IPS-15b (cell line): ENCODE results near the gene CEP112.

Experiments used
- H3K27me3 ChIP-seq: one replicate; pipeline ENCODE4 v1.6.1; 2013; ENCODE audit warnings: low read length; ENCODE audit not compliant: control insufficient read depth, insufficient read depth
- H3K36me3 ChIP-seq: one replicate; pipeline ENCODE4 v1.6.1; 2013; ENCODE audit warnings: low read length; ENCODE audit not compliant: control insufficient read depth, insufficient read depth
- H3K4me1 ChIP-seq: one replicate; pipeline ENCODE4 v1.6.1; 2013; ENCODE audit warnings: mild to moderate bottlenecking, low read length; ENCODE audit not compliant: control insufficient read depth, insufficient read depth
- H3K4me3 ChIP-seq: one replicate; pipeline ENCODE4 v1.5.1; 2013; ENCODE audit warnings: low read depth, low read length
- H3K9ac ChIP-seq: one replicate; pipeline ENCODE4 v1.6.1; 2013; ENCODE audit warnings: low read depth, mild to moderate bottlenecking, low read length
- H3K9me3 ChIP-seq: one replicate; pipeline ENCODE4 v1.6.1; 2013; ENCODE audit warnings: mild to moderate bottlenecking, low read length; ENCODE audit not compliant: control insufficient read depth, insufficient read depth

The CEP112 gene

GRCh38 chr17:65662196-65662595, 529.7 kb downstream of the CEP112 start:
- Histone ChIP-seq H3K9ac (no peak overlapping the region), H3K27me3 (no peaks in the 10 kb centered on the region), H3K4me1 (no peaks in the 10 kb centered on the region), H3K9me3 (no peaks in the 10 kb centered on the region), H3K36me3 (no peaks in the 10 kb centered on the region), H3K4me3 (no peak overlapping the region)

GRCh38 chr17:65660947-65661346, 531.0 kb downstream of the CEP112 start:
- H3K9ac ChIP-seq: no peak overlapping the region
- no peaks in the 10 kb centered on the region for H3K4me1 ChIP-seq
- no peaks in the 10 kb centered on the region for H3K27me3 ChIP-seq
- H3K9me3 ChIP-seq: no peaks in the 10 kb centered on the region
- no peaks in the 10 kb centered on the region for H3K36me3 ChIP-seq
- H3K4me3 ChIP-seq: no peak overlapping the region

- H3K36me3 ChIP-seq: no peaks in the 10 kb centered on the region
- no peaks in the 10 kb centered on the region for H3K27me3 ChIP-seq
- H3K4me3 ChIP-seq: no peak overlapping the region
- H3K9me3 ChIP-seq: no peaks in the 10 kb centered on the region
- H3K4me1 ChIP-seq: no peaks in the 10 kb centered on the region
- H3K9ac ChIP-seq: no peak overlapping the region
Observed at GRCh38 chr17:65660078-65660477, 531.9 kb downstream of the CEP112 start.

GRCh38 chr17:65659512-65659911, 532.4 kb downstream of the CEP112 start:
- Histone ChIP-seq H3K4me3 (no peak overlapping the region), H3K9me3 (no peaks in the 10 kb centered on the region), H3K27me3 (no peaks in the 10 kb centered on the region), H3K36me3 (no peaks in the 10 kb centered on the region), H3K4me1 (no peaks in the 10 kb centered on the region), H3K9ac (no peak overlapping the region)

- H3K9me3 ChIP-seq: no peaks in the 10 kb centered on the region
- H3K36me3 ChIP-seq: no peaks in the 10 kb centered on the region
- H3K9ac ChIP-seq: no peak overlapping the region
- H3K4me1 ChIP-seq: no peaks in the 10 kb centered on the region
- no peak overlapping the region for H3K4me3 ChIP-seq
- H3K27me3 ChIP-seq: no peaks in the 10 kb centered on the region
Observed at GRCh38 chr17:65657251-65657828, 534.6 kb downstream of the CEP112 start.

- Histone ChIP-seq H3K27me3 (no peaks in the 10 kb centered on the region), H3K9me3 (no peaks in the 10 kb centered on the region), H3K9ac (no peak overlapping the region), H3K36me3 (no peaks in the 10 kb centered on the region), H3K4me1 (no peaks in the 10 kb centered on the region), H3K4me3 (no peak overlapping the region)
Observed at GRCh38 chr17:65656390-65657250, 535.3 kb downstream of the CEP112 start.

GRCh38 chr17:65655706-65656105, 536.2 kb downstream of the CEP112 start:
- Histone ChIP-seq H3K36me3 (no peaks in the 10 kb centered on the region), H3K9me3 (no peaks in the 10 kb centered on the region), H3K9ac (no peak overlapping the region), H3K4me1 (no peaks in the 10 kb centered on the region), H3K4me3 (no peak overlapping the region), H3K27me3 (no peaks in the 10 kb centered on the region)

GRCh38 chr17:65644545-65644944, 547.4 kb downstream of the CEP112 start:
- no peaks in the 10 kb centered on the region for H3K4me1 ChIP-seq
- no peaks in the 10 kb centered on the region for H3K27me3 ChIP-seq
- H3K4me3 ChIP-seq: no peak overlapping the region
- H3K9ac ChIP-seq: no peak overlapping the region
- H3K36me3 ChIP-seq: no peaks in the 10 kb centered on the region
- no peaks in the 10 kb centered on the region for H3K9me3 ChIP-seq

GRCh38 chr17:65638221-65638975, 553.5 kb downstream of the CEP112 start:
- no peaks in the 10 kb centered on the region for H3K4me1 ChIP-seq
- no peaks in the 10 kb centered on the region for H3K27me3 ChIP-seq
- H3K36me3 ChIP-seq: no peaks in the 10 kb centered on the region
- H3K4me3 ChIP-seq: no peak overlapping the region
- H3K9me3 ChIP-seq: no peaks in the 10 kb centered on the region
- H3K9ac ChIP-seq: no peak overlapping the region

- H3K9ac ChIP-seq: no peak overlapping the region
- H3K36me3 ChIP-seq: no peaks in the 10 kb centered on the region
- H3K4me3 ChIP-seq: no peak overlapping the region
- no peaks in the 10 kb centered on the region for H3K9me3 ChIP-seq
- H3K27me3 ChIP-seq: no peaks in the 10 kb centered on the region
- no peaks in the 10 kb centered on the region for H3K4me1 ChIP-seq
Observed at GRCh38 chr17:65637786-65638185, 554.1 kb downstream of the CEP112 start.

GRCh38 chr17:65634533-65634932, 557.4 kb downstream of the CEP112 start:
- H3K9ac ChIP-seq: no peak overlapping the region
- no peak overlapping the region for H3K4me3 ChIP-seq
- no peaks in the 10 kb centered on the region for H3K4me1 ChIP-seq
- no peaks in the 10 kb centered on the region for H3K27me3 ChIP-seq
- no peaks in the 10 kb centered on the region for H3K9me3 ChIP-seq
- no peaks in the 10 kb centered on the region for H3K36me3 ChIP-seq
